ENCODE results near the gene PRKG2.

Gene PRKG2

DNA sequence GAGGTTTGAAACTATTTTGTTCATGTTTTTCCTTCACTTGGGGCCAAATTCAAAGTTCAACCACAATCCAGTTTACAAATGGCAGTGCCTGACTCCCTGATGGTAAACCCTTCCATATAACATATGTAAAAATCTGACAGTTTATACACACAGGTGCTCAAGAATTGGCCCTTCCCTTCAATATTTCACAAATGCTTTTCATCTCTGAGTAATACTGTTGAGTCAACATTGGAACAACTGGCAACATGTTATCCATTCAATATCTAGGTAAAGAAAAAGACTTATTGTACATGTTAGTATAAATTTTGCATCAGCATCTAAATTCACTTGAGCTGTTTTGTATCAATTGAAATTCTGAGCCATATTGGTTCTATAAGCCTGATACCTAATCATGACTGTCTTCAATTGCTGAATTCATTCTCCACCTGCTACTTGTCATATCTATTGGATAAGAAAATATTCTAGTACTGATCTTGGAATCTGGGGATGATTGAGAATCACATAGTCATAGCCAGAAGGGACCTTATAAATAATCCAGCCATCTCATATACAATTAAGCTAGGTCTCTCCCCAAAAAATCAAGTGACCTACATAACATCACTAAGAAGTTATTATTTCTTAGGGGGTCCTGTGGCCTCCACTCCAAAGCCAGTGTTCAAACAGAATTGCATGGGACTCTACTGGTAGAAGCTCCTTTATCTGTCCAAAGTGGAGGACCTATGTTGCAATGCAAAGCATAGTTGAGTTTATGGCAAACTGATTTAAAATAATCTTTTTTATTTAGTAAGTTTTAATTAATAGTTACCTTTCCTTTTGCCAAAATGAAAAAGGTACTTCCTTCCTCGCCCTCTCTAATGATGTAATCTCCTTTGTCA lies 61.9 kb downstream of the PRKG2 start:
- Histone ChIP-seq H3K4me2 (ENCODE audit: low read length) (no peak overlapping the region), H3K9ac (no peak overlapping the region), H3K4me1 (no peaks in the 10 kb centered on the region), H3K27me3 (ENCODE audit: control insufficient read depth, insufficient read depth, low read length) (no peaks in the 10 kb centered on the region), H3K9me3 (ENCODE audit: control insufficient read depth, low read length) (no peaks in the 10 kb centered on the region), H3K4me3 (ENCODE audit: low read depth, low read length) (no peak overlapping the region), H2AFZ (no peak overlapping the region), H3K36me3 (ENCODE audit: control insufficient read depth, insufficient read depth, low read length) (no peaks in the 10 kb centered on the region), H3K27ac (no peak overlapping the region), H3K79me2 (no peaks in the 10 kb centered on the region)
- TF ChIP-seq, protein P1, sequence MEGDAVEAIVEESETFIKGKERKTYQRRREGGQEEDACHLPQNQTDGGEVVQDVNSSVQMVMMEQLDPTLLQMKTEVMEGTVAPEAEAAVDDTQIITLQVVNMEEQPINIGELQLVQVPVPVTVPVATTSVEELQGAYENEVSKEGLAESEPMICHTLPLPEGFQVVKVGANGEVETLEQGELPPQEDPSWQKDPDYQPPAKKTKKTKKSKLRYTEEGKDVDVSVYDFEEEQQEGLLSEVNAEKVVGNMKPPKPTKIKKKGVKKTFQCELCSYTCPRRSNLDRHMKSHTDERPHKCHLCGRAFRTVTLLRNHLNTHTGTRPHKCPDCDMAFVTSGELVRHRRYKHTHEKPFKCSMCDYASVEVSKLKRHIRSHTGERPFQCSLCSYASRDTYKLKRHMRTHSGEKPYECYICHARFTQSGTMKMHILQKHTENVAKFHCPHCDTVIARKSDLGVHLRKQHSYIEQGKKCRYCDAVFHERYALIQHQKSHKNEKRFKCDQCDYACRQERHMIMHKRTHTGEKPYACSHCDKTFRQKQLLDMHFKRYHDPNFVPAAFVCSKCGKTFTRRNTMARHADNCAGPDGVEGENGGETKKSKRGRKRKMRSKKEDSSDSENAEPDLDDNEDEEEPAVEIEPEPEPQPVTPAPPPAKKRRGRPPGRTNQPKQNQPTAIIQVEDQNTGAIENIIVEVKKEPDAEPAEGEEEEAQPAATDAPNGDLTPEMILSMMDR (IDR thresholded peaks at IDR 0.05): no peak

DNA sequence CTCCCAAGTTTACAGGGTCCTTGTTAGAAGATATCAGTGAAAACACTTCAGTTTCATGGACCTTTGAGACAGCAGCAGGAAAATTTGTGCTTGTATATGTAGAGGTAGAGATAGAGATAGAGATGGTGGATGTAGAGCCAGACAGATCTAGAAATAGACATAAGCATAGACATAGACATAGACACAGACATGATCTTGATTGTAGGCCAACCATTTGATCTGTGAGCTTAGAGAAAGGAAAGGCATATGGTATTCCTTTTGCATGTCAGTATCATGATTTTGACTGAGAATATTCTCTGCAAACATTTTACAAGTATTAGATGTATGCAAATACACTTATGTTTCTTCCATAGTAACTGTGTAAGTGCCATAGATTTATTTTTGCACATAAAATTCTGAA lies 65.0 kb downstream of the PRKG2 start:
- Histone ChIP-seq H3K36me3 (ENCODE audit: control insufficient read depth, insufficient read depth, low read length) (no peaks in the 10 kb centered on the region), H3K4me3 (ENCODE audit: low read depth, low read length) (no peak overlapping the region), H3K27ac (no peak overlapping the region), H3K9ac (no peak overlapping the region), H3K27me3 (ENCODE audit: control insufficient read depth, insufficient read depth, low read length) (no peaks in the 10 kb centered on the region), H2AFZ (no peak overlapping the region), H3K4me2 (ENCODE audit: low read length) (no peak overlapping the region), H3K4me1 (no peaks in the 10 kb centered on the region), H3K79me2 (no peaks in the 10 kb centered on the region), H3K9me3 (ENCODE audit: control insufficient read depth, low read length) (no peaks in the 10 kb centered on the region)
- TF ChIP-seq, protein P1 (IDR thresholded peaks at IDR 0.05): no peak

DNA sequence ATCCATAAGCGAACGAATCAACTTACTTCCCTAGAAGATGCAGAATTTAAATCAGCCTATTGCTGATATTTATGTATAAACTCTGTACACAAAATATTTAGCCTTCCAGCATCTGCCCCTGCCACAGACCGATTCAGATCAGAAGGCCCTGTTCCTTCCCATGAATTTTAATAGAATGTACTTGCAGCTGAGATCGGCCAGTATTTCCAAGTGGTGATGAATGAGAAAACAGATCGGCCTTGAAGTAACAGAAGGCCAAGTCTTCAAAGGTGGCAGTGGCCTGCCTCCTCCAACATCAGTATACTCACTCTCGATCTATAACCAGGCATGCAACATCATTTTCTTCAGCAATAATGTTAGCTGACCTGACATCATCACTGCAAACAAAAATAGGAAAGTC lies 66.4 kb downstream of the PRKG2 start:
- Histone ChIP-seq H3K4me3 (ENCODE audit: low read depth, low read length) (no peak overlapping the region), H3K4me2 (ENCODE audit: low read length) (no peak overlapping the region), H3K27me3 (ENCODE audit: control insufficient read depth, insufficient read depth, low read length) (no peaks in the 10 kb centered on the region), H3K36me3 (ENCODE audit: control insufficient read depth, insufficient read depth, low read length) (no peaks in the 10 kb centered on the region), H2AFZ (no peak overlapping the region), H3K9me3 (ENCODE audit: control insufficient read depth, low read length) (no peaks in the 10 kb centered on the region), H3K9ac (no peak overlapping the region), H3K27ac (no peak overlapping the region), H3K79me2 (no peaks in the 10 kb centered on the region), H3K4me1 (no peaks in the 10 kb centered on the region)
- TF ChIP-seq, protein P1 (IDR thresholded peaks at IDR 0.05): no peak

DNA sequence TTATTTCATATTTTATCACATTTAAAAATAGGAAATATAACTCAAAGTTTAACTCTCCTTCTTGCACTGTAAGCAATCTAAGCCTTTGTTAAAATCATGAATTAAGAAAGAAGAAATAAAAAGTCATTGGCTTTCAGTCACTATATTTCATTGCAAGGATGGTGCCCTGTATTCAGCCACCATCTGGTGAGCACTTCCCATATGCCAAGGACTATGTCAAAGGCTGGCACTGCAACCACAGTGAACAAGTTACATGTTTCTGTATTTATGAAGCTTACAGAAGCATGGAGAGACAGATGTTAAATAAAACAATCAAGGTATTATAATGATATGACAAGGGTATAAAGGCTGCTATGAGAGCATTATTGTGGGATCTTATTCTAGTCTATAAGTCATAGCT lies 68.6 kb downstream of the PRKG2 start:
- TF ChIP-seq, protein P1 (IDR thresholded peaks at IDR 0.05): no peak
- Histone ChIP-seq H3K27me3 (ENCODE audit: control insufficient read depth, insufficient read depth, low read length) (no peaks in the 10 kb centered on the region), H3K27ac (no peak overlapping the region), H3K4me3 (ENCODE audit: low read depth, low read length) (no peak overlapping the region), H2AFZ (no peak overlapping the region), H3K79me2 (no peaks in the 10 kb centered on the region), H3K4me2 (ENCODE audit: low read length) (no peak overlapping the region), H3K36me3 (ENCODE audit: control insufficient read depth, insufficient read depth, low read length) (no peaks in the 10 kb centered on the region), H3K4me1 (no peaks in the 10 kb centered on the region), H3K9me3 (ENCODE audit: control insufficient read depth, low read length) (no peaks in the 10 kb centered on the region), H3K9ac (no peak overlapping the region)

DNA sequence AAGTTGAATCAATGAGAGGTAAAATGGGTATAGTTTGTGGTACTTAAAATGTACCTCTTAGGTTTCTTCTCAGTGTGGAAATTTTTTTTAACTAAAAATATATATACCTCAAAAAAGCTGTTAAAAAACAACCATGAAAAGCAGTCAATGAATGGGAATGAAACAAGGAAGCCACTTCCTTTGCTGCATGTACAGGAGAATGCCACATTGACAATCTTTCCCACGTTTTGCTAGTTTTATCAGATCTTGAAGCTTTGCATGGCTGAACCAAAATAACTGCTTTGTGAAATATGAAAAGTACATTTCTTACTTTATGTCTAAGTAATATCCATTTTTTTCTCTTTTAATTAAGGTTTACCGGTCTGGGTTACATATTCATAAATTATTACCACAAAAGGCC lies 71.8 kb downstream of the PRKG2 start:
- no peaks in the 10 kb centered on the region for H3K4me1 ChIP-seq
- H3K9me3 ChIP-seq (ENCODE audit: control insufficient read depth, low read length): no peaks in the 10 kb centered on the region
- H2AFZ ChIP-seq: no peak overlapping the region
- no peak overlapping the region for H3K4me2 ChIP-seq (ENCODE audit: low read length)
- H3K27ac ChIP-seq: no peak overlapping the region
- TF ChIP-seq, protein P1 (IDR thresholded peaks at IDR 0.05): no peak
- no peaks in the 10 kb centered on the region for H3K27me3 ChIP-seq (ENCODE audit: control insufficient read depth, insufficient read depth, low read length)
- no peak overlapping the region for H3K4me3 ChIP-seq (ENCODE audit: low read depth, low read length)
- no peak overlapping the region for H3K9ac ChIP-seq
- H3K79me2 ChIP-seq: no peaks in the 10 kb centered on the region
- no peaks in the 10 kb centered on the region for H3K36me3 ChIP-seq (ENCODE audit: control insufficient read depth, insufficient read depth, low read length)
